Ovary (tissue), 3 donors: Measurements from ENCODE around the gene MOGAT1.

Source experiments
- EP300 ChIP-seq: sonication (generic); formaldehyde crosslinking; IDR thresholded peaks from one replicate; pipeline ENCODE4 v1.6.1; 2017; ENCODE audit warnings: antibody characterized with exemption
- POLR2A ChIP-seq: fragments of 450-650 bp; IDR thresholded peaks from one replicate; pipeline ENCODE4 v1.6.1; 2017; ENCODE audit warnings: antibody characterized with exemption, mild to moderate bottlenecking, moderate library complexity
- TF ChIP-seq, protein P1 (sequence below), 3 donors: fragments of 450-650 bp in 2 of 3; fragments of 200-600 bp in 1 of 3; IDR thresholded peaks; one replicate each; pipeline versions ENCODE4 v1.5.1 to v1.8.0; 2016 to 2022; ENCODE audit warnings: antibody characterized with exemption in 3 of 3, mild to moderate bottlenecking in 1 of 3
- donor health status: DM: no; HTN: no; CAD: no.

DNA sequence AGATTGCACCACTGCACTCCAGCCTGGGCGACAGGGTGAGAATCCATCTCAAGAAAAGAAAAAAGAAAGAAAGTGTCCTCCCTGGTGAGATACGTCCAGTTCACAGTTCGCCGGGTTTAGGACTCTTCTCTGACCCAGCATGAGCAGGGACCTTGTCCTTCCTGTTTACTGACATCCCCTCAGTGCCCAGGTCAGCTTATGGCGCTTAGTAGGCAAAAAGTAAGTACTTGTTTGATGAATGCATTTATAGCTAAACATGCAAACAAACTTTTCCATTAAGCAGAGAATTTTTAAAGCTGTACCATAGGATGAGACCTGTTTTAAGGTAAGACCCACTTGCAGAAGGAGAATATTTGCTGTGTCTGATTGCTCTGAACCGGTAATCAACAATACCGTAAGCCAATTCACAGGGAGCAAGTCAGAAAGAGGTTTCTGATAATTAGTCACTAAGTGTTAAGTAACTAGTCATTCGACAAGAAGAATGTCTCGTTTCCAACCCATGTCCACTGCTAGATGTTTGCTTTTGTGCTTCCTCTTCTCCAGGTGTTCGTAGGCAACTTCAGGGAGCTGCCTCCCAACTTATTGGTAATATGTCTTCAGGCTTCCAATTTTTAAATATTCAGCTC, 40.0 kb downstream of the MOGAT1 start:
- no peak for TF ChIP-seq POLR2A
- TF ChIP-seq, protein P1, sequence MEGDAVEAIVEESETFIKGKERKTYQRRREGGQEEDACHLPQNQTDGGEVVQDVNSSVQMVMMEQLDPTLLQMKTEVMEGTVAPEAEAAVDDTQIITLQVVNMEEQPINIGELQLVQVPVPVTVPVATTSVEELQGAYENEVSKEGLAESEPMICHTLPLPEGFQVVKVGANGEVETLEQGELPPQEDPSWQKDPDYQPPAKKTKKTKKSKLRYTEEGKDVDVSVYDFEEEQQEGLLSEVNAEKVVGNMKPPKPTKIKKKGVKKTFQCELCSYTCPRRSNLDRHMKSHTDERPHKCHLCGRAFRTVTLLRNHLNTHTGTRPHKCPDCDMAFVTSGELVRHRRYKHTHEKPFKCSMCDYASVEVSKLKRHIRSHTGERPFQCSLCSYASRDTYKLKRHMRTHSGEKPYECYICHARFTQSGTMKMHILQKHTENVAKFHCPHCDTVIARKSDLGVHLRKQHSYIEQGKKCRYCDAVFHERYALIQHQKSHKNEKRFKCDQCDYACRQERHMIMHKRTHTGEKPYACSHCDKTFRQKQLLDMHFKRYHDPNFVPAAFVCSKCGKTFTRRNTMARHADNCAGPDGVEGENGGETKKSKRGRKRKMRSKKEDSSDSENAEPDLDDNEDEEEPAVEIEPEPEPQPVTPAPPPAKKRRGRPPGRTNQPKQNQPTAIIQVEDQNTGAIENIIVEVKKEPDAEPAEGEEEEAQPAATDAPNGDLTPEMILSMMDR (IDR thresholded peaks at IDR 0.05), result no peak
- TF ChIP-seq EP300, result no peak
